ENCODE data around the gene FERMT2.
"Not testable (repeated sequence)": the region's sequence is repeated elsewhere in the genome, so short reads cannot be mapped to it uniquely, and the experiment has no call there.

FERMT2 gene

DNA sequence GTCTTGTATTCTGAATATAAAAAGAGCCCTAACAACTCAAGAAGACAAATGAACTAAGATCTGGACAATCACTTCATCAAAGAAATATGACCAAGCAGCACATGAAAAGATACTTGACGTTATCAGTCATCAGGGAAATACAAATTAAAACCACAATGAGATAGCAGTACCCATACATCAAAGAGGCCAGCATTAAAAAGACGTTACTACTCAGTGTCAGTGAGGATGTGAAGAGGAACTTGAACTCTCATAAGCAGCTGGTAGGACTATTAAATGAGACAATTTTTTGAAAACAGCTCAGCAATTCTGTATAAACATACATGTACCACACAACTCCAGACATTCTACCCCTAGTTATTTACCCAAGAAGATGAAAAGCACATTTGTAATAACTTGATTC is 55.9 kb downstream of the FERMT2 start:
- DNase-seq: no peak

GRCh38 chr14:52891800-52892199 is 59.0 kb downstream of the FERMT2 start:
- no peak for DNase-seq

DNA sequence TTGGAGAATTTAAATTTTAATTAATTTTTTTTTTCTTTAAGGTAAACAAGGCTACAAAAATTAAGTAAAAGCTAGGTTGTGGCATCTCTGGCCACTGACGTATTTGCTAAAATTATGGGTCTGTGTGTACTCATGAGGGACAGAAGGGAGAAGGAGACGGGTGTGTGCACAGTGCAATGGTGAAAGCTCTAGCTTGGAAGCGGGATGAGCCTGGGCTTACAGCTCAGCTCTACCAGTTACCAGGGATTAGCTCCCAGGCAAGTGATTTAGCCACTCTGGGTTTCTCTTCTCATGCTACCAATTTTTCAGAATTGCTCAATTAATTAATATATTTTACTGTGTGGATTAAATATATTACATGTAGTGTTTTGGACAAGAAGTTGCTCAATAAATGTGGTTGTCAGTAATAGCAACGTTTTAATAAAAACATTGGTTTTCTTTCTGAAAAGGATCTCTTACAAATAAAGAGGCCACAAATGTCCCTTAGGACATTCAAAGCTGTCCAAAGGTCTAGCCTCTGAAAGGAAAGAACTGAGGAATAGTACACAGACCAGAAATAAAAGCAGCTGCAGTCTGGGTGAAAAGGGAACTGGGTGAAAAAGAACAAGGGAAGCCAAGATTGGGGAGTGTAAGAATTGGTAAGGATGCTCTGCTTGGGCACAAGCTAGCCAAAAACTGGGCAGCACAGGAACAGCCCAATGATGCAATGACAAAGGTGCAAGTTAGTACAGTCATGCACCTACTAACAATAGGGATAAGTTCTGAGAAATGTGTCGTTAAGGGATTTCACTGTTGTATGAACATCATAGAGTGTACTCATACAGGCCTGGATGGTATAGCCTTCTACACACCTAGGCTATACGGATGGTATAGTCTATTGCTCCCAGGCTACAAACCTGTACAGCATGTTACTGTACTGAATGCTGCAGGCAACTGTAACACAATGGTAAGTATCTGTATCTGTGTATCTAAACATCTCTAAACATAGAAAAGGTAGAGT is 61.7 kb downstream of the FERMT2 start:
- DNase-seq: no peak

- DNase-seq: no peak
Observed at GRCh38 chr14:52888159-52888558, 62.7 kb downstream of the FERMT2 start.

- DNase-seq: no peak
Observed at GRCh38 chr14:52885230-52885629, 65.6 kb downstream of the FERMT2 start.

DNA sequence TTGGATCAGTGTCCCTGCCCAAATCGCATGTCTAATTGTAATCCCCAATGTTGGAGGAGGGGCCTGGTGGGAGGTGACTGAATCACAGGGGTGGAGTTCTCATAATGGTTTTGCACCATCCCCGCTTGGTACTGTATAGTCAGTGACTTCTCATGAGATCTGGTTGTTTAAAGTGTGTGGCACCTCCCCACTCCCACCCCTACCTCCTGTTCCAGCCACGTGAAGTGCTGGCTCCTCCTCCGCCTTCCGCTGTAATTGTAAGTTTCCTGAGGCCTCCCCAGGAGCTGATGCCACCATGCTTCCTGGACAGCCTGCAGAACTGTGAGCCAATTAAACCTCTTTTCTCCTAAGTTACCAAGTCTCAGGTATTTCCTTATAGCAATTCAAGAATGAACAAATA is 67.2 kb downstream of the FERMT2 start:
- DNase-seq: no peak

DNA sequence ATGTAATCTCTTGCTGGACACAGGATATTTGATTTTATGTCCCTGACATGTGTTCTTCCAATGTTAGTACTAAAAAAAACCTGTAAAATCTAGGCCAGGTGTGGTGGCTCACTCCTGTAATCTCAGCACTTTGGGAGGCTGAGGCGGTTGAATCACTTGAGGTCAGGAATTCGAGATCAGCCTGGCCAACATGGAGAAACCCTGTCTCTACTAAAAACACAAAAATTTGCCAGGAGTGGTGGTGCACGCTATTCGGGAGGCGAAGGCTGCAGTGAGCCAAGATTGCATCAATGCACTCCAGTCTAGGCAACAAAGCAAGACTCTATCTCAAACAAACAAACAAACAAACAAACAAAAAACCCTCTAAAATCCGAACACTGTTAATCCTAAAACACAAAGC is 68.0 kb downstream of the FERMT2 start:
- DNase-seq: no peak

DNA sequence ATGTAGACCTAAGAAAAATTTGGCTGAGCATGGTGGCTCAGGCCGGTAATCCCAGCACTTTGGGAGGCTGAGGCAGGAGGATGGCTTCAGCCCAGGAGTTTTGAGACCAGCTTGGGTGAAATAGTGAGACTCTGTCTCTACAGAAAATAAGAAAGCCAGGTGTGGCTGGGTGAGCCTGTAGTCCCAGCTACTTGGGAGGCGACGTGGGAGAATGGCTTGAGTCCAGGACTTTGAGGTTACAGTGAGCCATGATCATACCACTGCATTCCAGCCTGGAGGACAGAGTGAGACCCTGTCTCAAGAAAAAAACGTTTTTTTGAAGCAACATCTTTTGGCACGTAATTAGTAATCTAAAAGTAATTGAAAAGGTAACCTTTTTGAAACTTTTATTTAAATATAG is 70.9 kb downstream of the FERMT2 start:
- DNase-seq: no peak

- DNase-seq: no peak
Observed at GRCh38 chr14:52878946-52879345, 71.9 kb downstream of the FERMT2 start.

GRCh38 chr14:52878469-52878868 is 72.4 kb downstream of the FERMT2 start:
- DNase-seq: no peak

DNA sequence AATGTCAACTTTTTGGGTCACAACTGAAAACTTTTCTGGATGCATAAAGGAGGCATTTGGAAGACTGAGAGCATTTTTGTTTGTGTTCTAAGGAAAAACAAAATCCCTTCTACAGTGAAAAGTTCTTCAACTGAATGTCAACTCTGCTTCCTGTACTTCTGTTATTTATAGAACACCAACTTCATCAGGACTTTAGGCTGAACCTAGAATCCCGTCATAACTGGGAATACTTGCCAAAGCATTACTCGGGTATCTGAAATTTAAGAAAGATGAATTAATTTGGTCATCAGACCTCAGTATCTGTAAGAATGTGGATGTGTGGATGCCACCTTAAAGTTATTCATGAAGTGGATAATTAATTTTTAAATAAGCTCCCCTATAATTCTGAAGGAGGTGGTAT is 73.2 kb downstream of the FERMT2 start:
- no peak for DNase-seq

DNA sequence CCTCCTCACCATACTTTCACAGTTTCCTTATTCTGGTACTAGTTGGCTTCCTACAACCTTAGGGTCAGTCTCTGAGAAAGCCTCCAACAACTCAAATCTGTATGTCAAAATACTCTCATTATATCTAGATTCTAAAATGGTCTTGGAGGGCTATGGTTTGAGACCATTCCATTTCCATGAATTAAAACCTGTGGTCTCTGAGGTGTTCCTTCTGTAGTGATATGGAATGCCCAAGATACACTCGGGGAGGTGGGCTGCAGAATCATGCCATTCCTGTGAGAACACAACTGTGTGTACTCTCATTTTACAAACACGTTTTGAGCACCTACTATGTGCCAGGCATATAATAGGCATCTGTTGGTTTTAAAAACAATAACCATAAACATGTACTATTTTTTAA is 74.0 kb downstream of the FERMT2 start:
- DNase-seq: no peak

GRCh38 chr14:52876311-52876710 is 74.5 kb downstream of the FERMT2 start:
- no peak for DNase-seq

- no peak for DNase-seq
Observed at GRCh38 chr14:52875707-52876106, 75.1 kb downstream of the FERMT2 start.

GRCh38 chr14:52874389-52874788 is 76.5 kb downstream of the FERMT2 start:
- DNase-seq: no peak

GRCh38 chr14:52873694-52874093 is 77.2 kb downstream of the FERMT2 start:
- DNase-seq: no peak

DNA sequence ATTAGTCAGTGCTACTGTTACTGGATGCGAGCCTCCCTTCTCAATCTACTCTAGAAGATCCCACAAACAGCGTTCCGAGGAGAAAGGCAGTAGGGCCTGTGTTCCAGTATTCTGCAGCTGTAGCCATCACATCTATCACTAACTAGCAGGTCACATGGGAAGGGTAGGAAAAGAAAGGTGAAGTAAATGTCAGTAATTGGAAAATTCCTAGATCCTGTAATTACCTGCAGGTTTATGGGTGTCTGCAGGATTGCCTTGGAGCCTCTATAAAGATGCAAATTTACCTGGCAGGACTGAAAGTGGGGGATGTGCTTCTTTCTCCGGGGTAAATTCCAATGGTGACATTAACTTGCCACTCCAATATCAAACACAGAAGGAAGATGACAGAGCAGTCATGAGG is 77.8 kb downstream of the FERMT2 start:
- DNase-seq: no peak

DNA sequence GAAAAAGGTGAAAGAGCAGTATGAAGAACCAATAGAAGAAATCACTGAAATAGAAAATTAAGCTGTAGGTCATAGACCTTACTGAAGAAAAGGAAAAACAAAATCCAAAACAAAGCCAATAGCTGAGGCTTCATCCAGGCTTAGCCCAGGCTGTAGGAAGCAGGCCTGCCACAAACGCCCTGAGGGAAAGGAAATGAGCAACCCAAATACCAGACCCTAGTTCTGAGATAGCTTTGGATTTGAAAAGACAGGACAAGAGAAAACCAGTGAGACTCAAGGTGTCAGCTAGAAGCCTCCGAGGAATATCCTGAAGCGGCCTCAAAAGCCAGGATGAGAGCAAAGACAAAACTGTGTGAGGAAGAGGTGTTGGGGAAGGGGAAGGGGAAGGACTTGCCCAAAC is 79.2 kb downstream of the FERMT2 start:
- DNase-seq: no peak

GRCh38 chr14:52868911-52869618 is 81.8 kb downstream of the FERMT2 start:
- no peak for DNase-seq

GRCh38 chr14:52864893-52865292 is 86.0 kb downstream of the FERMT2 start:
- DNase-seq: not testable (repeated sequence)

DNA sequence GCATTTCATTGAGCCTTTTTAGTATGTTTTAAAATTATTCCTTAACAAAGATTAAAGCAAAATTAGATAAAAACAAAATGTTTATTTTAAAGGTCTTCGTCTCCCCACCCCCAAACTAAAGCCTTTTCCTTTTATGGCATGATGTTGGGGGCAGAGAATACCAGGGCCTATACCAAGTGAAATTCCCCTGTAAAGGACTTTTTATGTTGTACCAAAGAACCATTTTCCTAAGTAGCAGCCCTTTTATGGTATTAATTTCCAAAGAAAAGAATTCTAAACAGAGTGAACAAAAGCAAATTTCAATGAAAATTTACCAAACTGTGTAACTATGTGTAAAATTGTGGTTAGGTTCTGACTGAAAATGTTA is 87.5 kb downstream of the FERMT2 start:
- DNase-seq: no peak

- no peak for DNase-seq
Observed at GRCh38 chr14:52862632-52863333, 88.1 kb downstream of the FERMT2 start.

- DNase-seq: no peak
Observed at GRCh38 chr14:52861403-52861802, 89.4 kb downstream of the FERMT2 start.

- no peak for DNase-seq
Observed at GRCh38 chr14:52860910-52861309, 89.9 kb downstream of the FERMT2 start.
